Measurements from ENCODE around the gene LARGE1. TPM values are rescaled to one million over a fixed set of nuclear protein-coding genes. Genes with fewer than 3 reads are reported as not detected.

LARGE1 gene
- total RNA-seq, 3 donors from 2014 or later, result 23.6 to 27.8 (median 26.1) TPM

- TF ChIP-seq POLR2AphosphoS5 (IDR thresholded peaks at IDR 0.05) (no peak), POLR2A (IDR thresholded peaks at IDR 0.05) (no peak), CTCF (IDR thresholded peaks at IDR 0.05) (no peak)
- Histone ChIP-seq H3K27ac (no peak overlapping the region), H3K4me3 (no peak overlapping the region), H3K9me3 (no peaks in the 10 kb centered on the region), H3K36me3 (no peaks in the 10 kb centered on the region), H3K4me1 (no peaks in the 10 kb centered on the region), H3K27me3 (no peaks in the 10 kb centered on the region)
- intact Hi-C loops (cut with DNase I; ENCODE audit: low total_unique reads), result no loop called here
- DNase-seq (ENCODE audit: low spot score in 2 of 2), result no peak
These were observed 326.5 kb downstream of the LARGE1 start for GRCh38 chr22:33593818-33594217.

- no peaks in the 10 kb centered on the region for H3K27me3 ChIP-seq
- intact Hi-C loops (cut with DNase I; ENCODE audit: low total_unique reads), result no loop called here
- no peaks in the 10 kb centered on the region for H3K4me1 ChIP-seq
- H3K27ac ChIP-seq, result no peak overlapping the region
- TF ChIP-seq CTCF (IDR thresholded peaks at IDR 0.05) (no peak), POLR2AphosphoS5 (IDR thresholded peaks at IDR 0.05) (no peak), POLR2A (IDR thresholded peaks at IDR 0.05) (no peak)
- no peak for DNase-seq (ENCODE audit: low spot score in 2 of 2)
- no peaks in the 10 kb centered on the region for H3K9me3 ChIP-seq
- H3K36me3 ChIP-seq, result no peaks in the 10 kb centered on the region
- H3K4me3 ChIP-seq, result no peak overlapping the region
These were observed 328.3 kb downstream of the LARGE1 start for GRCh38 chr22:33591946-33592345.

GRCh38 chr22:33589297-33589696 is 331.0 kb downstream of the LARGE1 start:
- no peaks in the 10 kb centered on the region for H3K36me3 ChIP-seq
- no peaks in the 10 kb centered on the region for H3K4me1 ChIP-seq
- no peaks in the 10 kb centered on the region for H3K27me3 ChIP-seq
- no peaks in the 10 kb centered on the region for H3K9me3 ChIP-seq
- no peak for DNase-seq (ENCODE audit: low spot score in 2 of 2)
- no peak overlapping the region for H3K27ac ChIP-seq
- no peak overlapping the region for H3K4me3 ChIP-seq
- intact Hi-C loops (cut with DNase I; ENCODE audit: low total_unique reads), result no loop called here
- TF ChIP-seq POLR2A (IDR thresholded peaks at IDR 0.05), result no peak
- TF ChIP-seq POLR2AphosphoS5 (IDR thresholded peaks at IDR 0.05), result no peak
- no peak for TF ChIP-seq CTCF (IDR thresholded peaks at IDR 0.05)

GRCh38 chr22:33588860-33589259 is 331.4 kb downstream of the LARGE1 start:
- Histone ChIP-seq H3K36me3 (no peaks in the 10 kb centered on the region), H3K4me3 (no peak overlapping the region), H3K4me1 (no peaks in the 10 kb centered on the region), H3K27me3 (no peaks in the 10 kb centered on the region), H3K9me3 (no peaks in the 10 kb centered on the region), H3K27ac (no peak overlapping the region)
- intact Hi-C loops (cut with DNase I; ENCODE audit: low total_unique reads), result no loop called here
- no peak for DNase-seq (ENCODE audit: low spot score in 2 of 2)
- TF ChIP-seq CTCF (IDR thresholded peaks at IDR 0.05) (no peak), POLR2A (IDR thresholded peaks at IDR 0.05) (no peak), POLR2AphosphoS5 (IDR thresholded peaks at IDR 0.05) (no peak)

- TF ChIP-seq POLR2A (IDR thresholded peaks at IDR 0.05) (no peak), POLR2AphosphoS5 (IDR thresholded peaks at IDR 0.05) (no peak), CTCF (IDR thresholded peaks at IDR 0.05) (no peak)
- no peak overlapping the region for H3K4me3 ChIP-seq
- intact Hi-C loops (cut with DNase I; ENCODE audit: low total_unique reads), result no loop called here
- no peaks in the 10 kb centered on the region for H3K36me3 ChIP-seq
- H3K27me3 ChIP-seq, result no peaks in the 10 kb centered on the region
- H3K4me1 ChIP-seq, result no peaks in the 10 kb centered on the region
- H3K9me3 ChIP-seq, result no peaks in the 10 kb centered on the region
- no peak for DNase-seq (ENCODE audit: low spot score in 2 of 2)
- H3K27ac ChIP-seq, result no peak overlapping the region
These were observed 336.1 kb downstream of the LARGE1 start for GRCh38 chr22:33584152-33584551.
